ENCODE measurements around the gene PHC2. TPM values are rescaled to one million over a fixed set of nuclear protein-coding genes. Genes with fewer than 3 reads are reported as not detected.

Gene PHC2
- total RNA-seq, 1 experiment from 2014 or later, result 176 TPM

- TF ChIP-seq REST (IDR thresholded peaks at IDR 0.05; ENCODE audit: low read depth), result no peak
- no peak for TF ChIP-seq POLR2AphosphoS5 (IDR thresholded peaks at IDR 0.05; ENCODE audit: low read depth, low read length)
- no peak for TF ChIP-seq ELF1 (IDR thresholded peaks at IDR 0.05; ENCODE audit: borderline replicate concordance, low read depth)
Measured at GRCh38 chr1:33382661-33383415, 48.1 kb downstream of the PHC2 start (continued).

- Histone ChIP-seq H3K9me2 (ENCODE audit: insufficient read depth) (no peaks in the 10 kb centered on the region), H3K4me2 (ENCODE audit: low read length) (no peak overlapping the region), H3K4me1 (ENCODE audit: control insufficient read depth in 1 of 2, insufficient read depth in 2 of 2, low read length in 2 of 2) (peaks cover 27 to 74% of the 10 kb centered on the region in 2 experiments), H3K4me3 (replicated peaks in 1 of 2; ENCODE audit: low read depth in 1 of 2, low read length in 2 of 2) (no peak overlapping the region), H4K20me1 (ENCODE audit: insufficient read depth) (0 out of 2 replicates have a peak, but pooled peaks cover 3% of the 10 kb centered on the region), H3K9ac (ENCODE audit: low read length) (no peak overlapping the region), H2AFZ (ENCODE audit: low read depth, low read length, poor library complexity, severe bottlenecking) (no peak overlapping the region), H3K27ac (ENCODE audit: low read depth, low read length) (no peak overlapping the region), H3K36me3 (ENCODE audit: control insufficient read depth in 1 of 2, insufficient read depth in 2 of 2, low read length in 2 of 2) (0 out of 4 replicates have a peak, but pooled peaks cover 0 to 3% of the 10 kb centered on the region in 2 experiments), H3K27me3 (ENCODE audit: insufficient read depth, low read length) (no peaks in the 10 kb centered on the region), H3K9me3 (ENCODE audit: control insufficient read depth in 1 of 2, insufficient read depth in 1 of 2, low read depth in 1 of 2, low read length in 2 of 2) (no peaks in the 10 kb centered on the region), H3K79me2 (ENCODE audit: insufficient read depth, low read length) (peaks cover 90% of the 10 kb centered on the region)
- ChIA-PET RAD21 (ENCODE audit: low non-redundant PET in 1 of 2, low total read pairs in 2 of 2, uncharacterized antibody in 2 of 2, unreplicated experiment in 2 of 2) (no interaction called here), POLR2A (no interaction called here), CTCF (no interaction called here)
- no peak for ATAC-seq
- TF ChIP-seq EZH2 (IDR thresholded peaks at IDR 0.05) (no peak), TCF7L2 (IDR thresholded peaks at IDR 0.05; ENCODE audit: borderline replicate concordance, extremely low read depth, insufficient read depth, insufficient read length) (no peak), REST (IDR thresholded peaks at IDR 0.05; ENCODE audit: low read depth) (no peak), ZBTB33 (IDR thresholded peaks at IDR 0.05; ENCODE audit: extremely low read depth, insufficient replicate concordance, low read length) (no peak), CTCF (IDR thresholded peaks at IDR 0.05 in 2 of 3, conservative IDR thresholded peaks at IDR 0.05 in 1 of 3; ENCODE audit: borderline replicate concordance in 1 of 3, insufficient read depth in 1 of 3, low read depth in 2 of 3, low read length in 2 of 3) (no peak), EGR1 (IDR thresholded peaks at IDR 0.05; ENCODE audit: low read depth) (no peak), YY1 (IDR thresholded peaks at IDR 0.05; ENCODE audit: extremely low read depth, insufficient replicate concordance, low read depth, low read length) (no peak), SIN3A (IDR thresholded peaks at IDR 0.05; ENCODE audit: low read depth) (no peak)
- no peak for DNase-seq (ENCODE audit: low read depth, low spot score)
- no TSS peak for BruUV-seq (replicated peaks)
- intact Hi-C loops (cut with micrococcal nuclease), result loop anchor here (5.0 kb wide), 2 partner anchors 75 to 90 kb away; partner anchors contain the start of gene ZSCAN20
Measured at GRCh38 chr1:33381977-33382376, 48.9 kb downstream of the PHC2 start.

Data from HCT116 (cell line).